ENCODE data around the gene GPR137C. TPM values are rescaled to one million over a fixed set of nuclear protein-coding genes. Genes with fewer than 3 reads are reported as not detected.

Gene GPR137C
- polyA plus RNA-seq, 1 of the 3 experiments (the other 2 are of a cell fraction), result 0.54 TPM

DNA sequence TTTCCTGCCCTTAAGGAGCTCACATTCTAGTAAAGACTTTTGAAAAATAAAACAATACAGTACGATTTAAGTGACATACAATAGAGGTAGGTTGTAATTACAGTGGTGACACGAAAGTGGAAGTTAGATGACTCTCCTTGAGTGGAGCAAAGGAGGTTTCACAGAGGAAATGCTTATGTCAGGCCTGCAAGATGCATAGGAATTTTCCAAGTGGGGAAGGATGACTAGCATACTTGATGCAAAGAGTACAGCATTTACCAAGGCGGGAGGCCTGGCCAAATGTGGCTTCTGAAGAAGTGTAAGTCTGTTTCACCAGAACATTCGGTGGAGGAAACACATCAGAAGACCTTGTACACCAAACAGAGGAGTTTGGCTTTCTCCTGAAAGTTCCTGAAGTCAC, 87.5 kb downstream of the GPR137C start (continued):
- TF ChIP-seq RAD21 (IDR thresholded peaks at IDR 0.05; ENCODE audit: low read length), result no peak
- TF ChIP-seq RXRA (IDR thresholded peaks at IDR 0.05; ENCODE audit: borderline replicate concordance, low read depth), result no peak
- no peak for TF ChIP-seq POLR2AphosphoS5 (IDR thresholded peaks at IDR 0.05; ENCODE audit: low read depth, low read length)
- TF ChIP-seq MEF2A (IDR thresholded peaks at IDR 0.05; ENCODE audit: borderline replicate concordance, low read depth), result no peak
- no peak for TF ChIP-seq RFX5 (IDR thresholded peaks at IDR 0.05; ENCODE audit: low read length)
- TF ChIP-seq EZH2phosphoT487 (IDR thresholded peaks at IDR 0.05; ENCODE audit: borderline replicate concordance, low read depth), result no peak
- TF ChIP-seq FOXM1 (IDR thresholded peaks at IDR 0.05; ENCODE audit: low read depth), result no peak

DNA sequence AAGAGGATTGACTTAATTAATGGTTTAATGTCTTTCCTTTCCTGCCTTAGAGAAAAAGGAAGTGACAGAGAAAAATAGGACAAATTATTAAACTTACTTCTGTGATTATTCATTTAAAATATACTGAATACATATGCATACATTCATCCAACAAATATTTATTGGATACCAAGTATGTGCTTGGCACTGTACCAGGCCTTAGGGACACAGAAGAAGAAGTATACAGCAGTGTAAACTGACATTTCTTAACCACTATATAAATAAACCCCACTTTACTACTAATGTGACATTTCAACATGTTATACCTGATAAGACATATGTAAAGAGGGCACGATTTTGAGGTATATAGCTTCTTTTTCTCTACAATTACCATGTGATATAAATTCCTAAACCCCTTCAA, 89.1 kb downstream of the GPR137C start:
- H3K36me3 ChIP-seq (replicated peaks in 1 of 2; ENCODE audit: control insufficient read depth in 1 of 2, insufficient read depth in 2 of 2, low read length in 1 of 2), result peaks cover 34 to 47% of the 10 kb centered on the region in 2 experiments
- DNase-seq, result no peak
- no peaks in the 10 kb centered on the region for H3K27me3 ChIP-seq (ENCODE audit: insufficient read depth)
- no peak for TF ChIP-seq POLR2AphosphoS5 (IDR thresholded peaks at IDR 0.05; ENCODE audit: low read depth, low read length)
- no peak for TF ChIP-seq SMC3 (IDR thresholded peaks at IDR 0.05; ENCODE audit: low read depth, low read length)
- TF ChIP-seq MXI1 (IDR thresholded peaks at IDR 0.05; ENCODE audit: low read depth, low read length), result no peak
- no peak for TF ChIP-seq ELF1 (IDR thresholded peaks at IDR 0.05)
- TF ChIP-seq, protein P1, sequence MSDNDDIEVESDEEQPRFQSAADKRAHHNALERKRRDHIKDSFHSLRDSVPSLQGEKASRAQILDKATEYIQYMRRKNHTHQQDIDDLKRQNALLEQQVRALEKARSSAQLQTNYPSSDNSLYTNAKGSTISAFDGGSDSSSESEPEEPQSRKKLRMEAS (IDR thresholded peaks at IDR 0.05; ENCODE audit: low read depth), result no peak
- no peak for TF ChIP-seq RXRA (IDR thresholded peaks at IDR 0.05; ENCODE audit: borderline replicate concordance, low read depth)
- no peak for TF ChIP-seq JUND (IDR thresholded peaks at IDR 0.05)
- TF ChIP-seq, protein P2, sequence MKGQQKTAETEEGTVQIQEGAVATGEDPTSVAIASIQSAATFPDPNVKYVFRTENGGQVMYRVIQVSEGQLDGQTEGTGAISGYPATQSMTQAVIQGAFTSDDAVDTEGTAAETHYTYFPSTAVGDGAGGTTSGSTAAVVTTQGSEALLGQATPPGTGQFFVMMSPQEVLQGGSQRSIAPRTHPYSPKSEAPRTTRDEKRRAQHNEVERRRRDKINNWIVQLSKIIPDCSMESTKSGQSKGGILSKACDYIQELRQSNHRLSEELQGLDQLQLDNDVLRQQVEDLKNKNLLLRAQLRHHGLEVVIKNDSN (IDR thresholded peaks at IDR 0.05; ENCODE audit: borderline replicate concordance, low read depth), result no peak
- no peak for TF ChIP-seq RFX5 (IDR thresholded peaks at IDR 0.05; ENCODE audit: low read length)
- TF ChIP-seq, protein P3, sequence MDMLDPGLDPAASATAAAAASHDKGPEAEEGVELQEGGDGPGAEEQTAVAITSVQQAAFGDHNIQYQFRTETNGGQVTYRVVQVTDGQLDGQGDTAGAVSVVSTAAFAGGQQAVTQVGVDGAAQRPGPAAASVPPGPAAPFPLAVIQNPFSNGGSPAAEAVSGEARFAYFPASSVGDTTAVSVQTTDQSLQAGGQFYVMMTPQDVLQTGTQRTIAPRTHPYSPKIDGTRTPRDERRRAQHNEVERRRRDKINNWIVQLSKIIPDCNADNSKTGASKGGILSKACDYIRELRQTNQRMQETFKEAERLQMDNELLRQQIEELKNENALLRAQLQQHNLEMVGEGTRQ (IDR thresholded peaks at IDR 0.05; ENCODE audit: borderline replicate concordance, low read depth, low read length), result no peak
- TF ChIP-seq, protein P4, sequence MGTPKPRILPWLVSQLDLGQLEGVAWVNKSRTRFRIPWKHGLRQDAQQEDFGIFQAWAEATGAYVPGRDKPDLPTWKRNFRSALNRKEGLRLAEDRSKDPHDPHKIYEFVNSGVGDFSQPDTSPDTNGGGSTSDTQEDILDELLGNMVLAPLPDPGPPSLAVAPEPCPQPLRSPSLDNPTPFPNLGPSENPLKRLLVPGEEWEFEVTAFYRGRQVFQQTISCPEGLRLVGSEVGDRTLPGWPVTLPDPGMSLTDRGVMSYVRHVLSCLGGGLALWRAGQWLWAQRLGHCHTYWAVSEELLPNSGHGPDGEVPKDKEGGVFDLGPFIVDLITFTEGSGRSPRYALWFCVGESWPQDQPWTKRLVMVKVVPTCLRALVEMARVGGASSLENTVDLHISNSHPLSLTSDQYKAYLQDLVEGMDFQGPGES (IDR thresholded peaks at IDR 0.05; ENCODE audit: low read depth, low read length), result no peak
- no peak overlapping the region for H3K4me2 ChIP-seq
- H3K4me1 ChIP-seq (ENCODE audit: control insufficient read depth in 1 of 2, insufficient read depth in 2 of 2, low read depth in 1 of 2, low read length in 1 of 2), result no peaks in the 10 kb centered on the region
- H3F3A ChIP-seq (replicated peaks; ENCODE audit: insufficient read depth), result peaks cover 4% of the 10 kb centered on the region
- no peak overlapping the region for H3K4me3 ChIP-seq (ENCODE audit: low read depth in 2 of 2, low read length in 1 of 2)
- no peaks in the 10 kb centered on the region for H4K20me1 ChIP-seq (ENCODE audit: insufficient read depth)
- H2AFZ ChIP-seq (ENCODE audit: low read depth), result no peak overlapping the region
- WGBS (ENCODE audit: low lambda C conversion rate), result 92% methylated on average over 1 of the region's 1 CpG
- POLR2A ChIA-PET, result no interaction called here
- no peaks in the 10 kb centered on the region for H3K79me2 ChIP-seq (ENCODE audit: insufficient read depth)
- CTCF ChIA-PET, result no interaction called here
- H3K27ac ChIP-seq (ENCODE audit: low read depth in 2 of 2, low read length in 1 of 2), result no peak overlapping the region
- H3K9me2 ChIP-seq, result no peaks in the 10 kb centered on the region
- H3K9ac ChIP-seq, result no peak overlapping the region
- no peaks in the 10 kb centered on the region for H3K9me3 ChIP-seq

All from SK-N-SH (cell line).